Loucy (cell line): ENCODE results near the gene SLC4A4.

ENCODE experiments used
- H2AFZ ChIP-seq: fragments of 200-600 bp; sonication (generic); 2 replicates; pipeline ENCODE4 v1.6.0; 2016; ENCODE audit warnings: antibody characterized with exemption, mild to moderate bottlenecking, low read length, moderate library complexity
- H3F3A ChIP-seq: fragments of 200-600 bp; 2 replicates; pipeline ENCODE4 v1.6.0; 2016; ENCODE audit warnings: antibody characterized with exemption, low read depth, mild to moderate bottlenecking
- H3K27me3 ChIP-seq: fragments of 200-600 bp; sonication (generic); 2 replicates; pipeline ENCODE4 v1.6.1; 2014; ENCODE audit warnings: low read length, mild to moderate bottlenecking; ENCODE audit not compliant: insufficient read depth, poor library complexity, severe bottlenecking
- H3K36me3 ChIP-seq: fragments of 200-600 bp; sonication (generic); 2 replicates; pipeline ENCODE4 v1.6.1; 2016; ENCODE audit warnings: low read length; ENCODE audit not compliant: insufficient read depth
- H3K4me1 ChIP-seq: fragments of 200-600 bp; sonication (generic); 2 replicates; pipeline ENCODE4 v1.5.1; 2014; ENCODE audit warnings: low read length, mild to moderate bottlenecking; ENCODE audit not compliant: insufficient read depth, poor library complexity, severe bottlenecking
- H3K4me2 ChIP-seq: fragments of 200-600 bp; sonication (generic); 2 replicates; pipeline ENCODE4 v1.6.0; 2014; ENCODE audit warnings: antibody characterized with exemption, low read length, low read depth, mild to moderate bottlenecking; ENCODE audit not compliant: poor library complexity, severe bottlenecking
- H3K4me3 ChIP-seq: fragments of 200-600 bp; sonication (generic); 2 replicates; pipeline ENCODE4 v1.5.1; 2014; ENCODE audit warnings: low read length, mild to moderate bottlenecking, mixed read lengths; ENCODE audit not compliant: poor library complexity, severe bottlenecking
- H3K79me2 ChIP-seq: fragments of 200-600 bp; sonication (generic); 2 replicates; pipeline ENCODE4 v1.6.1; 2014; ENCODE audit warnings: low read length; ENCODE audit not compliant: insufficient read depth
- H3K9ac ChIP-seq: fragments of 200-600 bp; sonication (generic); 2 replicates; pipeline ENCODE4 v1.6.0; 2014; ENCODE audit warnings: mild to moderate bottlenecking, low read depth, low read length, moderate library complexity; ENCODE audit not compliant: poor library complexity, severe bottlenecking
- H3K9me2 ChIP-seq: fragments of 200-600 bp; sonication (generic); replicated peaks from 2 replicates; pipeline ENCODE4 v1.6.1; 2016; ENCODE audit warnings: low read depth, low read length, mixed read lengths
- H3K9me3 ChIP-seq: fragments of 200-600 bp; sonication (generic); 2 replicates; pipeline ENCODE4 v1.6.1; 2014; ENCODE audit warnings: mild to moderate bottlenecking, antibody characterized with exemption, low read length, low read depth; ENCODE audit not compliant: insufficient read depth
- H4K20me1 ChIP-seq: fragments of 200-600 bp; sonication (generic); 2 replicates; pipeline ENCODE4 v1.6.0; 2014; ENCODE audit warnings: antibody characterized with exemption, low read length, mild to moderate bottlenecking; ENCODE audit not compliant: insufficient read depth, poor library complexity, severe bottlenecking
- CTCF ChIP-seq: fragments of 200-600 bp; sonication (generic); conservative IDR thresholded peaks from 2 replicates; pipeline ENCODE4 v1.5.1; 2014; ENCODE audit warnings: mild to moderate bottlenecking, antibody characterized with exemption, low read length
- EZH2phosphoT487 ChIP-seq: fragments of 200-600 bp; IDR thresholded peaks from 2 replicates; pipeline ENCODE4 v1.6.1; 2018; ENCODE audit warnings: antibody characterized with exemption, mild to moderate bottlenecking, moderate library complexity, borderline replicate concordance

Gene SLC4A4

DNA sequence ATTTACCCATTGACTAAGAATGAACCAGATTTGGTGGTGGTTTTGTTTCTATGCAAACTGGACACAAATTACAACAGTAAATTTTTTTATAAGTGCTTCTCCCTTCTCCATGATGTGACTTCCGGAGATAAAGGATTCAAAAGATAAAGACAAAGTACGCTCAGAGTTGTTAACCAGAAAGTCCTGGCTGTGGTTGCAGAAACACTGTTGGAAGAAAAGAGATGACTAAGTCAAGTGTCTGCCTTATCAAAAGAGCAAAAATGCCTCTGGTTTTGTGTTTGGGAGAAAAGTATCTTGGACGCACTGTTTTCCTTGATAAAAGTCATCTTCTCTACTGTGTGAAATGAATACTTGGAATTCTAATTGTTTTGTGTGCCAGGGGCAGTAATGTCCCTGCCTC lies 231.7 kb downstream of the SLC4A4 start:
- H3K9me3 ChIP-seq, result no peaks in the 10 kb centered on the region
- H3K4me3 ChIP-seq, result no peak overlapping the region
- no peaks in the 10 kb centered on the region for H3K27me3 ChIP-seq
- no peak overlapping the region for H2AFZ ChIP-seq
- peaks cover 9% of the 10 kb centered on the region; the same call in 1 of the 2 replicates for H3K36me3 ChIP-seq
- H3K9ac ChIP-seq, result no peak overlapping the region
- H4K20me1 ChIP-seq, result no peaks in the 10 kb centered on the region
- H3K4me1 ChIP-seq, result no peaks in the 10 kb centered on the region
- no peaks in the 10 kb centered on the region for H3K79me2 ChIP-seq
- no peak for TF ChIP-seq EZH2phosphoT487
- no peak for TF ChIP-seq CTCF
- H3K4me2 ChIP-seq, result no peak overlapping the region
- H3F3A ChIP-seq, result no peaks in the 10 kb centered on the region
- no peaks in the 10 kb centered on the region for H3K9me2 ChIP-seq

DNA sequence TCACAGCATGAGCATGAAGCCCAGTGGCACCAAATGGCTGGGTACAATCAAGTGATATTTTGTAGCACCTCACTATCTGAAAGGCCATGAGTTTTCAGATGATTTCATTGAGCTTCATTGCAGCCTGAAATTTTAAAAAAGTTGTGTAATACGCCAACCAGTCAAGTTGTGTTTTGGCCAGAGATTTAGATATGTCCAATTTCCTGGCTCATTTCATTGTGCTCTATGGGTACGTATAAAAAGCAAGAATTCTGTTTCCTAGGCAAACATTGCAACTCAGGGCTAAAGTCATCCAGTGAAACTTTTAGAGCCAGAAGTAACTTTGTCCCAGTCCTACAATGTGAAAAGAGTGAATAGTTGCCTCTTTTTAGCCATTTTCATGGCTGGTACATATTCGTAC lies 232.5 kb downstream of the SLC4A4 start:
- Histone ChIP-seq H3K4me1 (no peaks in the 10 kb centered on the region), H4K20me1 (no peaks in the 10 kb centered on the region), H2AFZ (no peak overlapping the region), H3K27me3 (no peaks in the 10 kb centered on the region), H3K4me2 (no peak overlapping the region), H3K79me2 (no peaks in the 10 kb centered on the region), H3K36me3 (peaks cover 9% of the 10 kb centered on the region; the same call in 1 of the 2 replicates), H3K9me3 (no peaks in the 10 kb centered on the region), H3K9me2 (no peaks in the 10 kb centered on the region), H3K4me3 (no peak overlapping the region), H3K9ac (no peak overlapping the region), H3F3A (no peaks in the 10 kb centered on the region)
- TF ChIP-seq CTCF (no peak), EZH2phosphoT487 (no peak)

DNA sequence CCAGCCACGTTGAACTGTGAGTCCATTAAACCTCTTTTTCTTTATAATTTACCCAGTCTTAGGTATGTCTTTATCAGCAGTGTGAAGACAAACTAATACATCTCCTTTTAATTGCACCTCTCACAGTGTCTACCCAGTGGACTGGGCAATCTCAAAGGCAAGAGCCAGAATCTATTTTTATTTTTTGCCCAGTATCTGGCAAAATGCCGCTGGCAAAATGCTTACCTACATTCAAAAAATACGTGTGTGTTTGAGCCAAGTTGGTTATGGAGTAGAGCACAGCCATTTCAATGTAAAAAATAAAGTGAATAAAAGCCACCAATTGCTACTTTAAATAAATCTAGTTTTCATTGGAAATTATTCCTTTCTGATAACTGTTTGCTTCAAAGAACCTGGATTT lies 245.2 kb downstream of the SLC4A4 start:
- H3K27me3 ChIP-seq, result no peaks in the 10 kb centered on the region
- no peaks in the 10 kb centered on the region; the same call in 1 of the 2 replicates for H3K9me3 ChIP-seq
- H3K4me1 ChIP-seq, result peaks cover 10% of the 10 kb centered on the region
- H3K9me2 ChIP-seq, result no peaks in the 10 kb centered on the region
- no peak overlapping the region for H3K4me3 ChIP-seq
- H3K79me2 ChIP-seq, result no peaks in the 10 kb centered on the region
- no peaks in the 10 kb centered on the region for H4K20me1 ChIP-seq
- H3K4me2 ChIP-seq, result no peak overlapping the region
- no peaks in the 10 kb centered on the region for H3K36me3 ChIP-seq
- no peaks in the 10 kb centered on the region for H3F3A ChIP-seq
- no peak overlapping the region for H3K9ac ChIP-seq
- no peak overlapping the region for H2AFZ ChIP-seq
- no peak for TF ChIP-seq EZH2phosphoT487
- no peak for TF ChIP-seq CTCF
